ENCODE measurements around the gene P4HA2. TPM values are rescaled to one million over a fixed set of nuclear protein-coding genes. Genes with fewer than 3 reads are reported as not detected.

P4HA2 gene
- total RNA-seq, 4 donors from 2014 or later: 22.1 to 53.5 (median 32.7) TPM

- Histone ChIP-seq H3K4me3 (no peak overlapping the region), H3K36me3 (no peaks in the 10 kb centered on the region), H3K27me3 (no peaks in the 10 kb centered on the region), H3K27ac (no peak overlapping the region), H3K9me3 (peaks cover 3 to 7% of the 10 kb centered on the region in 2 donors), H3K4me1 (peaks cover 0 to 9% (median 5%) of the 10 kb centered on the region in 4 donors)
- DNase-seq: no peak
- no peak for TF ChIP-seq POLR2A (IDR thresholded peaks at IDR 0.05)
- in situ Hi-C loops (cut with MboI; ENCODE audit: low pct_ligation_motif_present in 1 of 4, low pct_unique_long_range_greater_than_20kb in 1 of 4, low sequenced_read_pairs in 3 of 4) (no loop called here), intact Hi-C loops (cut with DNase I; ENCODE audit: low total_unique reads) (no loop called here)
- 17 to 50% methylated on average over 1 of the region's 1 CpG for WGBS, 2 donors (ENCODE audit: low coverage in 1 of 2)
These were observed 17.9 kb upstream of the P4HA2 start for GRCh38 chr5:132245593-132245992.

DNA sequence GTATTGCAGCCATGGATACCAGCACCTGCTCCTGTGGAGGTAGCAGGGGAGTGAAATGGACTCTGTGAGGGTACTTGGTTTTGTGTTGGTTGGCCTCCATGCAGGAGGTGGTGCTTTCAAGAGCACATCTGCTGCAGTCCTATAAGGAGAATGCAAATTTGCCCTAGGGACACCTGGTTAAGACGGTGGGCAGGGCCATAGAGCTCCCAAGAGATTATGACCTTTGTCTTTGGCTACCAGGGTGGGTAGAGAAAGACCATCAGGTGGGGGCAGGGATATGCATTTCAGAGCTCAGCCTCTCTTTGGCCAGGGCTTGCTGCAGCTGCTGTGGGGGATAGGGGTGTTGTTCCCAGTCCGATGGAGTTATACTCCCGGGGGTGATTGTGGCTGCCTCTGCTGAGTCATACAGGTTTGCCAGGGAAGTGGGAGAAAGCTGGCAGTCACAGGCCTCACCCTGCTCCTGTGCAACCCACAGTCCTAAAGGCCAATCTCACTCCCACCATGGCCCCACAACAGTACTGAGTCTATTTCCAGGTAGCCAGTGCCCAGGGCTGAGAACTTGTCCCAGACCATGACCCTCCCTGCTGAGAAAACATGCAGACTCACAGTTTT is 15.8 kb upstream of the P4HA2 start:
- peak; percentile 6 for DNase-seq
- WGBS, 2 donors (ENCODE audit: low coverage in 1 of 2): 79% methylated on average over 3 of the region's 3 CpGs; no CpG with 5 or more reads in 1 of the 2 donors
- Histone ChIP-seq H3K27ac (no peak overlapping the region), H3K27me3 (no peaks in the 10 kb centered on the region), H3K36me3 (no peaks in the 10 kb centered on the region), H3K4me3 (no peak overlapping the region), H3K4me1 (peaks cover 0 to 9% (median 5%) of the 10 kb centered on the region in 4 donors), H3K9me3 (peaks cover 3 to 7% of the 10 kb centered on the region in 2 donors)
- in situ Hi-C loops (cut with MboI; ENCODE audit: low pct_ligation_motif_present in 1 of 4, low pct_unique_long_range_greater_than_20kb in 1 of 4, low sequenced_read_pairs in 3 of 4) (no loop called here), intact Hi-C loops (cut with DNase I; ENCODE audit: low total_unique reads) (no loop called here)
- TF ChIP-seq EP300 (IDR thresholded peaks at IDR 0.05; ENCODE audit: low read depth): no peak
- TF ChIP-seq, protein P1, sequence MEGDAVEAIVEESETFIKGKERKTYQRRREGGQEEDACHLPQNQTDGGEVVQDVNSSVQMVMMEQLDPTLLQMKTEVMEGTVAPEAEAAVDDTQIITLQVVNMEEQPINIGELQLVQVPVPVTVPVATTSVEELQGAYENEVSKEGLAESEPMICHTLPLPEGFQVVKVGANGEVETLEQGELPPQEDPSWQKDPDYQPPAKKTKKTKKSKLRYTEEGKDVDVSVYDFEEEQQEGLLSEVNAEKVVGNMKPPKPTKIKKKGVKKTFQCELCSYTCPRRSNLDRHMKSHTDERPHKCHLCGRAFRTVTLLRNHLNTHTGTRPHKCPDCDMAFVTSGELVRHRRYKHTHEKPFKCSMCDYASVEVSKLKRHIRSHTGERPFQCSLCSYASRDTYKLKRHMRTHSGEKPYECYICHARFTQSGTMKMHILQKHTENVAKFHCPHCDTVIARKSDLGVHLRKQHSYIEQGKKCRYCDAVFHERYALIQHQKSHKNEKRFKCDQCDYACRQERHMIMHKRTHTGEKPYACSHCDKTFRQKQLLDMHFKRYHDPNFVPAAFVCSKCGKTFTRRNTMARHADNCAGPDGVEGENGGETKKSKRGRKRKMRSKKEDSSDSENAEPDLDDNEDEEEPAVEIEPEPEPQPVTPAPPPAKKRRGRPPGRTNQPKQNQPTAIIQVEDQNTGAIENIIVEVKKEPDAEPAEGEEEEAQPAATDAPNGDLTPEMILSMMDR (IDR thresholded peaks at IDR 0.05): no peak
- no peak for TF ChIP-seq POLR2AphosphoS5 (IDR thresholded peaks at IDR 0.05)
- no peak for TF ChIP-seq POLR2A (IDR thresholded peaks at IDR 0.05)

GRCh38 chr5:132239776-132240175 is 12.1 kb upstream of the P4HA2 start:
- no peak overlapping the region for H3K27ac ChIP-seq
- H3K9me3 ChIP-seq: no peaks in the 10 kb centered on the region
- no peaks in the 10 kb centered on the region for H3K27me3 ChIP-seq
- intact Hi-C loops (cut with DNase I; ENCODE audit: low total_unique reads) (loop anchor here (10.0 kb wide), 1 partner anchor 55 kb away; the partner anchor contains the start of gene SLC22A4), in situ Hi-C loops (cut with MboI; ENCODE audit: low pct_ligation_motif_present in 1 of 4, low pct_unique_long_range_greater_than_20kb in 1 of 4, low sequenced_read_pairs in 3 of 4) (no loop called here)
- no peaks in the 10 kb centered on the region for H3K4me1 ChIP-seq
- no peaks in the 10 kb centered on the region for H3K36me3 ChIP-seq
- DNase-seq: peak; percentile 1
- TF ChIP-seq POLR2A (IDR thresholded peaks at IDR 0.05) (no peak), POLR2AphosphoS5 (IDR thresholded peaks at IDR 0.05) (no peak), EP300 (IDR thresholded peaks at IDR 0.05; ENCODE audit: low read depth) (no peak)
- TF ChIP-seq, protein P1 (IDR thresholded peaks at IDR 0.05): no peak
- H3K4me3 ChIP-seq: no peak overlapping the region

DNA sequence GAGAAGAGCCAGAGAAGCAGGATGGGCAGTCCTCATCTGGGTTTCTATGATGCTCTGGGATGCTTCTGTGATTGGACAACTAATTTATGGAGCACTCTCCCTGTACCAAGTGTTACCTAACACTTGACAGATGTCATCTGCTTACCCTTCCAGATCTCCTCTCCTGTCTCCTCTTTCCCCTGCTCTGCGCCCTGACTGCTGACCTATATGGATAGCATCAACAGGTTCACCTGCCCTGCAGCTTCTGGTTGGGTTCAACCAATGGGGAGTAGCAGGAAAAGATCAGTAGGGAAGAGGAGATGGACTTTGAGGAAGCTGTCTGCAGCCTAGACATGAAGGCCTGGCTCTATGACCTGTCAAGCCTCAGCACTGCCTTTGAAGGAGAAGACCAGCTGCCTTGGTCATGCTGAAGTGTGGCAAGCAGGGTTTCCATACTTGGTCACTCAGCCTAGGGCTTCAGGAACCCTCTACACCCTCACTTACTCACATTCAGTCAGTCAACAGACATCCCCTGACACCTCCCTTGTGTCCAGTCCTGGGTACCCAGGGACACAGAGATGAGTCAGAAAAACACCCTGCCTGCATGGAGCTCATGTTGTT is 11.3 kb upstream of the P4HA2 start:
- TF ChIP-seq EP300 (IDR thresholded peaks at IDR 0.05; ENCODE audit: low read depth) (no peak), POLR2AphosphoS5 (IDR thresholded peaks at IDR 0.05) (no peak), POLR2A (IDR thresholded peaks at IDR 0.05) (no peak)
- TF ChIP-seq, protein P1 (IDR thresholded peaks at IDR 0.05): no peak
- peak; percentile 3 for DNase-seq
- Histone ChIP-seq H3K27ac (no peak overlapping the region), H3K36me3 (no peaks in the 10 kb centered on the region), H3K9me3 (no peaks in the 10 kb centered on the region), H3K4me1 (no peaks in the 10 kb centered on the region), H3K27me3 (no peaks in the 10 kb centered on the region), H3K4me3 (no peak overlapping the region)
- in situ Hi-C loops (cut with MboI; ENCODE audit: low pct_ligation_motif_present in 1 of 4, low pct_unique_long_range_greater_than_20kb in 1 of 4, low sequenced_read_pairs in 3 of 4): no loop called here
- intact Hi-C loops (cut with DNase I; ENCODE audit: low total_unique reads): loop anchor here (10.0 kb wide), 1 partner anchor 56 kb away; the partner anchor contains the start of gene SLC22A4
- WGBS, 2 donors (ENCODE audit: low coverage in 1 of 2): 57 to 73% methylated on average over 1 of the region's 1 CpG
